Measurements from ENCODE around the gene GOSR1.

Gene GOSR1

DNA sequence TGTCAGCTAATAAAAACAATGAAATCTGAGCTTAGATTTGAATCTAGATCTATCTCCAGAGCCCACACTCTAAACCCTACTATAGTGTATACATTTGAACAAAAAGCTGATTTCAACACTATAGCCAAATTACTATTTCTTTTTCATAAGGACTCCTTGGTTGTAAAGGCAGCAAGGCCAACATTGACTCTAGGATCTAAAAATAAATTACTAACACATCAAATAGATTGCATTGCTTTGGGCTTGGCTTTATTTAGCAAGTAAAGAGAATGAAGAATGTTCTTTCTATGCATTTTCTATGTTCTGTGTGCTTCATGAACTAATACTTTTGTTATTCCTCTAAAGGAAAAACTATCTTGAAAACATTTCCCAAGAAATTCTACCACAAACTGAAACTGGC, 5.3 kb downstream of the GOSR1 start:
- Histone ChIP-seq H3K36me3 (peaks cover 76% of the 10 kb centered on the region), H3K9me3 (no peaks in the 10 kb centered on the region), H3K27me3 (no peaks in the 10 kb centered on the region)

GRCh38 chr17:30483159-30483558, 6.0 kb downstream of the GOSR1 start:
- Histone ChIP-seq H3K27ac (no peak overlapping the region), H3K36me3 (peaks cover 82% of the 10 kb centered on the region), H3K27me3 (no peaks in the 10 kb centered on the region), H3K9me3 (no peaks in the 10 kb centered on the region), H3K4me3 (ENCODE audit: low read depth in 1 of 2, low read length in 1 of 2) (no peak overlapping the region), H3K4me1 (ENCODE audit: control insufficient read depth in 1 of 2, insufficient read depth in 1 of 2, low read depth in 1 of 2, low read length in 1 of 2) (peaks cover under 1 to 2% of the 10 kb centered on the region in 2 experiments)
- no peak for TF ChIP-seq CTCF (IDR thresholded peaks at IDR 0.05)

More for the DNA sequence above, 5.3 kb downstream of the GOSR1 start:
- TF ChIP-seq CTCF (IDR thresholded peaks at IDR 0.05) = no peak
- Histone ChIP-seq H3K27ac (no peak overlapping the region), H3K4me3 (ENCODE audit: low read depth in 1 of 2, low read length in 1 of 2) (no peak overlapping the region), H3K4me1 (ENCODE audit: control insufficient read depth in 1 of 2, insufficient read depth in 1 of 2, low read depth in 1 of 2, low read length in 1 of 2) (peaks cover 6 to 8% of the 10 kb centered on the region in 2 experiments)

- H3K27me3 ChIP-seq = no peaks in the 10 kb centered on the region
- H3K4me1 ChIP-seq (ENCODE audit: control insufficient read depth in 1 of 2, insufficient read depth in 1 of 2, low read depth in 1 of 2, low read length in 1 of 2) = no peaks in the 10 kb centered on the region
- TF ChIP-seq CTCF (IDR thresholded peaks at IDR 0.05) = no peak
- no peaks in the 10 kb centered on the region for H3K9me3 ChIP-seq
- no peak overlapping the region for H3K27ac ChIP-seq
- H3K36me3 ChIP-seq = peaks cover 97% of the 10 kb centered on the region
- H3K4me3 ChIP-seq (ENCODE audit: low read depth in 1 of 2, low read length in 1 of 2) = no peak overlapping the region
These were observed 16.6 kb downstream of the GOSR1 start for GRCh38 chr17:30493780-30494179.

DNA sequence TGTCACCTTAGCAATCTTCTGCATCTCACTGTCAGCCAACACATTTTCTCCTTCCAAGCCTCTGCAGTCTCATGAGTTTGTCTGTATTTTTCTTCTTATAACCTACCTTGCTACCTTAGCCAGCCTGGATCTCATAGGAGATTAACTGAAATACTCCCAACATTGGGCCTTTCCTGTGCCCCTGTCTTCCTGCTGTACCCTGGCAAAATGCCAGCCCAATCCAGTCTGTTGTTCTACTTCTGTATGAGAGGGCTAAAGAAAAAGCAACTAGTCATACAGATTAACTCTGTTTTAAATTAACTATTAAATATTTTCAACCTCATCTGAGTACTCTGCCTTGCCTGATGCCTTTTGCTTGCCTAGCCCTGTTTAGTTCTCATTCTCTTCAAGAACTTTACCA, 18.4 kb downstream of the GOSR1 start:
- Histone ChIP-seq H3K36me3 (peaks cover 86% of the 10 kb centered on the region), H3K27me3 (no peaks in the 10 kb centered on the region), H3K9me3 (no peaks in the 10 kb centered on the region), H3K4me1 (ENCODE audit: control insufficient read depth in 1 of 2, insufficient read depth in 1 of 2, low read depth in 1 of 2, low read length in 1 of 2) (no peaks in the 10 kb centered on the region), H3K4me3 (ENCODE audit: low read depth in 1 of 2, low read length in 1 of 2) (no peak overlapping the region), H3K27ac (no peak overlapping the region)
- no peak for TF ChIP-seq CTCF (IDR thresholded peaks at IDR 0.05)

DNA sequence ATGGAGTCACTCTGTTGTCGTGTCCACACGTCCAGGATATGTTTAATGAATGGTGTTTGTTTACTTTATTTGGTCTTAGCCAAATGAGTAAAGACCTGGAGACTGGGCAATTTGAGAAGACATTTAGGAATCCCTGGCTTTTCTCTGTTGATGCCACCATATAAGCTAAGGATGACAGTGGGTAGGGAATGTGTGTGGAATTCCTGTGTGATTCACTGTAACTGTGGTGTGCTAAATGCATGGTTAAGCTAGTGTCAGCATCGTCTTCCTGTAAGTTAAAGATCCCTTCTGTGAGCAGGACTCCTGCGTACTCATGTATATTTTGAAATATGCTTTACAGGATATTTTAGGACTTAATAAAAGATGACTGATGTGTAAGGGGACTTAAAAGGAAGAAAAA, 26.4 kb downstream of the GOSR1 start:
- Histone ChIP-seq H3K4me3 (ENCODE audit: low read depth in 1 of 2, low read length in 1 of 2) (no peak overlapping the region), H3K27ac (no peak overlapping the region), H3K9me3 (no peaks in the 10 kb centered on the region), H3K4me1 (ENCODE audit: control insufficient read depth in 1 of 2, insufficient read depth in 1 of 2, low read depth in 1 of 2, low read length in 1 of 2) (peaks cover 6 to 7% of the 10 kb centered on the region in 2 experiments), H3K36me3 (peaks cover 59% of the 10 kb centered on the region), H3K27me3 (no peaks in the 10 kb centered on the region)
- no peak for TF ChIP-seq CTCF (IDR thresholded peaks at IDR 0.05)

Measured in neutrophil (primary cell).